Breast epithelium (tissue), 4 donors: ENCODE data around the gene DDX39B. TPM values are rescaled to one million over a fixed set of nuclear protein-coding genes. Genes with fewer than 3 reads are reported as not detected.

ENCODE experiments used
- DNase-seq, 2 donors: peaks; one replicate each; pipeline ENCODE4 v3.0.0-alpha.2; 2019; ENCODE audit warnings: low spot score in 2 of 2
- H3K27ac ChIP-seq, 2 donors: fragments of 200-600 bp; sonication (generic) in 1 of 2; one replicate each; pipeline ENCODE4 v1.5.1; 2016 to 2019; ENCODE audit warnings: mild to moderate bottlenecking in 1 of 2
- H3K27me3 ChIP-seq, 2 donors: fragments of 200-600 bp; sonication (generic) in 1 of 2; one replicate each; pipeline versions ENCODE4 v1.5.1 to v1.6.0; 2017 to 2019; ENCODE audit warnings: control low read depth in 1 of 2, mild to moderate bottlenecking in 1 of 2
- H3K36me3 ChIP-seq: fragments of 200-600 bp; one replicate; pipeline ENCODE4 v1.5.1; 2019
- H3K4me1 ChIP-seq, 2 donors: fragments of 200-600 bp; sonication (generic); one replicate each; pipeline ENCODE4 v1.5.1; 2016 to 2019; ENCODE audit warnings: control low read depth in 1 of 2
- H3K4me3 ChIP-seq, 3 donors: fragments of 200-600 bp; sonication (generic); 1 replicate in 2 of 3; 2 replicates in 1 of 3; pipeline ENCODE4 v1.5.1; 2016 to 2019; ENCODE audit warnings: mild to moderate bottlenecking in 3 of 3, moderate library complexity in 2 of 3
- H3K9me3 ChIP-seq, 2 donors: fragments of 200-600 bp; sonication (generic) in 1 of 2; one replicate each; pipeline ENCODE4 v1.5.1; 2016 to 2019; ENCODE audit warnings: control low read depth in 1 of 2
- POLR2A ChIP-seq: fragments of 450-650 bp; IDR thresholded peaks from one replicate; pipeline ENCODE4 v1.6.1; 2016; ENCODE audit warnings: antibody characterized with exemption, mild to moderate bottlenecking, moderate library complexity
- POLR2AphosphoS5 ChIP-seq, 3 donors: sonication (generic); formaldehyde crosslinking; IDR thresholded peaks; one replicate each; pipeline ENCODE4 v1.6.1; 2017; ENCODE audit warnings: antibody characterized with exemption in 3 of 3
- intact Hi-C: fragments of 100-400 bp; cut with DNase I; formaldehyde crosslinking; loops from one replicate; pipeline ENCODE4 v1.15.1; 2023; ENCODE audit warnings: low total_unique reads
- total RNA-seq, 3 donors: library from RNA; depleted of rRNA; stranded (reverse); fragments of >200 nt; gene quantifications; one replicate each; pipeline ENCODE4 v1.1.0, GENCODE V29; 2016
- TF ChIP-seq, protein P1 (sequence below), 3 donors: fragments of 450-650 bp; IDR thresholded peaks; one replicate each; pipeline ENCODE4 v1.5.1; 2016 to 2017; ENCODE audit warnings: antibody characterized with exemption in 3 of 3, mild to moderate bottlenecking in 3 of 3, moderate library complexity in 3 of 3

Gene DDX39B
- total RNA-seq, 3 donors from 2014 or later, result 315 to 336 (median 334) TPM

GRCh38 chr6:31532644-31533454, 9.0 kb downstream of the DDX39B start:
- no peaks in the 10 kb centered on the region for H3K27me3 ChIP-seq
- no peak overlapping the region for H3K27ac ChIP-seq
- no peaks in the 10 kb centered on the region for H3K4me1 ChIP-seq
- intact Hi-C loops, result no loop called here
- no peaks in the 10 kb centered on the region for H3K9me3 ChIP-seq
- H3K36me3 ChIP-seq, result peaks cover 26% of the 10 kb centered on the region
- no peak for DNase-seq
- no peak overlapping the region for H3K4me3 ChIP-seq
- TF ChIP-seq POLR2A, result no peak
- TF ChIP-seq POLR2AphosphoS5 (IDR thresholded peaks at IDR 0.05), result no peak
- TF ChIP-seq, protein P1, sequence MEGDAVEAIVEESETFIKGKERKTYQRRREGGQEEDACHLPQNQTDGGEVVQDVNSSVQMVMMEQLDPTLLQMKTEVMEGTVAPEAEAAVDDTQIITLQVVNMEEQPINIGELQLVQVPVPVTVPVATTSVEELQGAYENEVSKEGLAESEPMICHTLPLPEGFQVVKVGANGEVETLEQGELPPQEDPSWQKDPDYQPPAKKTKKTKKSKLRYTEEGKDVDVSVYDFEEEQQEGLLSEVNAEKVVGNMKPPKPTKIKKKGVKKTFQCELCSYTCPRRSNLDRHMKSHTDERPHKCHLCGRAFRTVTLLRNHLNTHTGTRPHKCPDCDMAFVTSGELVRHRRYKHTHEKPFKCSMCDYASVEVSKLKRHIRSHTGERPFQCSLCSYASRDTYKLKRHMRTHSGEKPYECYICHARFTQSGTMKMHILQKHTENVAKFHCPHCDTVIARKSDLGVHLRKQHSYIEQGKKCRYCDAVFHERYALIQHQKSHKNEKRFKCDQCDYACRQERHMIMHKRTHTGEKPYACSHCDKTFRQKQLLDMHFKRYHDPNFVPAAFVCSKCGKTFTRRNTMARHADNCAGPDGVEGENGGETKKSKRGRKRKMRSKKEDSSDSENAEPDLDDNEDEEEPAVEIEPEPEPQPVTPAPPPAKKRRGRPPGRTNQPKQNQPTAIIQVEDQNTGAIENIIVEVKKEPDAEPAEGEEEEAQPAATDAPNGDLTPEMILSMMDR (IDR thresholded peaks at IDR 0.05), result no peak

- no peak for TF ChIP-seq POLR2AphosphoS5 (IDR thresholded peaks at IDR 0.05)
- TF ChIP-seq, protein P1 (IDR thresholded peaks at IDR 0.05), result no peak
- TF ChIP-seq POLR2A, result no peak
- no peak overlapping the region for H3K4me3 ChIP-seq
These were observed 9.8 kb downstream of the DDX39B start for GRCh38 chr6:31531771-31532643.

DNA sequence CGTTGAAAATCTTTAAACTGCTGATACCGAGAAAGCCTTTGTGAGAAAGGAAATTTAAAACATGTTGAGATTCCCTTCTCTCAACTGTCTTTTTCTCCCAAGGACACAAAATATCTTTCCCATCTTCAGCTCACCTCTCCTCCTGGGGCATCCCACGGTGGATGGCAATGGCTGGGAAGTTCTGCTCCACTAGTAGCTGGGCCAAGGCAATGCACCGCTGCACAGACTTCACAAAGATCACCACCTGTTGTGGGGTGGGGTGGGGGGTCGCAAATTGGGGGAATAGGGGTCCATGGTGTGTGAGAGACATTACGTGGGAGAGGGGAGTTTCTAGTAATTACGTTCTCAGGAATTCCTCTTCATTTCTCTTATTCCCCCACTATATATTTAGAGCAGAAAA, 10.6 kb downstream of the DDX39B start:
- no peaks in the 10 kb centered on the region for H3K27me3 ChIP-seq
- no peaks in the 10 kb centered on the region for H3K4me1 ChIP-seq
- intact Hi-C loops, result no loop called here
- no peak overlapping the region for H3K27ac ChIP-seq
- no peak overlapping the region for H3K4me3 ChIP-seq
- H3K9me3 ChIP-seq, result no peaks in the 10 kb centered on the region
- DNase-seq, result no peak
- TF ChIP-seq, protein P1 (IDR thresholded peaks at IDR 0.05), result no peak
- H3K36me3 ChIP-seq, result peaks cover 24% of the 10 kb centered on the region

More at GRCh38 chr6:31531771-31532643, 9.8 kb downstream of the DDX39B start:
- H3K9me3 ChIP-seq, result no peaks in the 10 kb centered on the region
- no peak overlapping the region for H3K27ac ChIP-seq
- intact Hi-C loops, result no loop called here
- no peaks in the 10 kb centered on the region for H3K27me3 ChIP-seq
- DNase-seq, result no peak
- peaks cover 26% of the 10 kb centered on the region for H3K36me3 ChIP-seq
- no peaks in the 10 kb centered on the region for H3K4me1 ChIP-seq

- Histone ChIP-seq H3K36me3 (peaks cover 19% of the 10 kb centered on the region), H3K27me3 (no peaks in the 10 kb centered on the region), H3K4me1 (no peaks in the 10 kb centered on the region), H3K27ac (no peak overlapping the region), H3K9me3 (no peaks in the 10 kb centered on the region), H3K4me3 (no peak overlapping the region)
- intact Hi-C loops, result no loop called here
- TF ChIP-seq POLR2AphosphoS5 (IDR thresholded peaks at IDR 0.05), result no peak
- TF ChIP-seq, protein P1 (IDR thresholded peaks at IDR 0.05), result no peak
- no peak for TF ChIP-seq POLR2A
- no peak for DNase-seq
These were observed 11.1 kb downstream of the DDX39B start for GRCh38 chr6:31530659-31531058.
